ENCODE data around the gene U2AF2. TPM values are rescaled to one million over a fixed set of nuclear protein-coding genes. Genes with fewer than 3 reads are reported as not detected.

U2AF2 gene
- total RNA-seq, 6 experiments from 2014 or later: 55.1 to 75.6 (median 63.5) TPM

DNA sequence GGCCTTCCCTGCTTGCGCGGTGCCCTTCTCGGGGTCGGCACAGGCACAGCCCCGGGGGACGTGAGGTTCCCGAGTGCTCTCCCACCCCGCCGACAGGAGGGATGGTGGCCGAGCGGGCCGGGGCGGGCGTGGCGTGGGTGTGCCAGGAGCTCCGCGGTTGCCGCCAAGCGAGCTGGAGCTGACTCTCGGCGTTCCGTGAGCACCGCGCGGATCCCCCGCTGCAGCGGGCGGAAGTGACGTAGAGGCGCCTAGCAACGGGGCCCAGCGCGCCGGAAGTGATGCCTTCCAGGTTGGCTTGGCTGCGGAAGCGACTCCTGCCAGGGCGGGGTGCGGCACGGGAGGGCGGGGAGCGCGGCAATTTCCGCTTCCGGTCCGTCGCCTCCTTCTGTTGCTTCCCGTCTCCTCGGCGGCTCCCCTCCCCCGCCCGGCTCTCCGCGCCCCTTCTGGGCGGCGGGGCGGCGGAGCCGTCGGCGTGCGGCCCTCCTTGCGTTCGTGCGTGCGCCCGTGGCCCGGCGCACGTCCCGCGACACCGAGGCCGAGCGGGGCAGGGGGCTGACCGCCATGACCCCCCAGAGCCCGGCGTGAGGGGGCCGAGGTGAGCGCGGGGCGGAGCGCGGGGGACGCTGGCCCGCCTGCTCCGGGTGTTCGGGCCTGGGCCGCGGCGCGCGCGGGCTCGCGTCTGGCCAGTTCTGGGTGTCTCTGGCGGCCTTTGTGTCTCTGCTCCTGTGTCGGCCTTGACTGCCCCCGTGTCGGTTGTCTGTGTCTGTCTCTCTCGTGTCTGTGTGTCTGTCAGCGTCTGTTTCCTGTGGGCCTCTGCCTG lies 20.2 kb downstream of the U2AF2 start, which contains the start of gene EPN1:
TSS of gene EPN1 (plus strand) at position 386 of the 820 bp plus-strand sequence. CDS start 3,402 bp downstream, outside the sequence.
- intact Hi-C loops (cut with DNase I): no loop called here

GRCh38 chr19:55675661-55676354 lies 21.0 kb downstream of the U2AF2 start:
- no peaks in the 10 kb centered on the region for H3K27me3 ChIP-seq
- no peak for TF ChIP-seq POLR2A (IDR thresholded peaks at IDR 0.05)
- peak overlapping the region; percentile 64 to 97 (median 83) for H3K4me3 ChIP-seq
- H3K36me3 ChIP-seq: peaks cover 0 to 32% (median 10%) of the 10 kb centered on the region in 4 donors
- no peaks in the 10 kb centered on the region for H3K9me3 ChIP-seq
- DNase-seq (no peak), ATAC-seq (no peak)
- WGBS (ENCODE audit: insufficient coverage, low coverage, low lambda C conversion rate, missing lambda C conversion rate): 2% methylated on average over 16 of the region's 16 CpGs
- intact Hi-C loops (cut with DNase I): no loop called here
- H3K27ac ChIP-seq: peak overlapping the region; percentile 77 to 87 (median 85)
- peaks cover 0 to 44% (median 26%) of the 10 kb centered on the region in 4 donors for H3K4me1 ChIP-seq

More for the DNA sequence above, 20.2 kb downstream of the U2AF2 start, which contains the start of gene EPN1:
- H3K36me3 ChIP-seq: peaks cover under 1 to 33% (median 11%) of the 10 kb centered on the region in 4 donors
- TF ChIP-seq CTCF (IDR thresholded peaks at IDR 0.05) (no peak), POLR2A (IDR thresholded peaks at IDR 0.05) (peak; percentile 54)
- H3K27me3 ChIP-seq: no peaks in the 10 kb centered on the region
- H3K27ac ChIP-seq: peak within 1 kb of the TSS; percentile 77 to 87 (median 85)
- under 1% methylated on average over 16 of the region's 101 CpGs for WGBS (ENCODE audit: insufficient coverage, low coverage, low lambda C conversion rate, missing lambda C conversion rate)
- peak; percentile 86 to 91 (median 88) for ATAC-seq
- no peaks in the 10 kb centered on the region for H3K9me3 ChIP-seq
- H3K4me3 ChIP-seq: peak within 1 kb of the TSS; percentile 64 to 97 (median 83)
- H3K4me1 ChIP-seq: peaks cover 0 to 42% (median 26%) of the 10 kb centered on the region in 4 donors
- peak; percentile 98 for DNase-seq

DNA sequence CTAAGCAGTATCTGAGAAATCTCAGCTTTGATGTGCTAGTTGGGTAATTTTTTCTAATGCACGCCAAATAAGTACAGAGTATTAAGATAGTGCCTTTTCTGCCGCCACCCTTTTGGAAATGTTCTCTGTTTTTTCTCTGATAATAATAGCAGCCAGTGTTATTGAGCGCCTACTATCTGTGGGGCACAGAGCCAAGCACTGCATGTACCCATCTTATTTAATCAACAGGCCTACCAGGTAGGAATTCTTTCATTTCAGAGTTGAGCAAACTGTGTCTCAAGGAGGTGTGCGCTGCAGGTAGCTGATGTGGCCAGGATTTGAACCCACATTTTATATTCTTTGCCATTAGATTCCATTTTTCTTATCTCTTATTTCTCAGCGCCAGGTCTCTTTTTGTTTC lies 21.5 kb downstream of the U2AF2 start:
- DNase-seq (peak in 1 of 3 donors; percentile 76), ATAC-seq (peak in 3 of 4 donors; percentile 3 to 34 (median 8))
- 14% methylated on average over 4 of the region's 5 CpGs for WGBS (ENCODE audit: insufficient coverage, low coverage, low lambda C conversion rate, missing lambda C conversion rate)
- peak overlapping the region in 2 of 3 donors; percentile 29 to 77 for H3K27ac ChIP-seq
- H3K27me3 ChIP-seq: no peaks in the 10 kb centered on the region
- H3K9me3 ChIP-seq: no peaks in the 10 kb centered on the region
- intact Hi-C loops (cut with DNase I): no loop called here
- H3K4me1 ChIP-seq: peaks cover 0 to 49% (median 26%) of the 10 kb centered on the region in 4 donors
- H3K4me3 ChIP-seq: peak overlapping the region; percentile 64 to 97 (median 83)
- H3K36me3 ChIP-seq: peaks cover 0 to 36% (median 10%) of the 10 kb centered on the region in 4 donors
- TF ChIP-seq CTCF (IDR thresholded peaks at IDR 0.05) (peak in 3 of 4 donors; percentile 21 to 39 (median 38)), POLR2A (IDR thresholded peaks at IDR 0.05) (no peak)

DNA sequence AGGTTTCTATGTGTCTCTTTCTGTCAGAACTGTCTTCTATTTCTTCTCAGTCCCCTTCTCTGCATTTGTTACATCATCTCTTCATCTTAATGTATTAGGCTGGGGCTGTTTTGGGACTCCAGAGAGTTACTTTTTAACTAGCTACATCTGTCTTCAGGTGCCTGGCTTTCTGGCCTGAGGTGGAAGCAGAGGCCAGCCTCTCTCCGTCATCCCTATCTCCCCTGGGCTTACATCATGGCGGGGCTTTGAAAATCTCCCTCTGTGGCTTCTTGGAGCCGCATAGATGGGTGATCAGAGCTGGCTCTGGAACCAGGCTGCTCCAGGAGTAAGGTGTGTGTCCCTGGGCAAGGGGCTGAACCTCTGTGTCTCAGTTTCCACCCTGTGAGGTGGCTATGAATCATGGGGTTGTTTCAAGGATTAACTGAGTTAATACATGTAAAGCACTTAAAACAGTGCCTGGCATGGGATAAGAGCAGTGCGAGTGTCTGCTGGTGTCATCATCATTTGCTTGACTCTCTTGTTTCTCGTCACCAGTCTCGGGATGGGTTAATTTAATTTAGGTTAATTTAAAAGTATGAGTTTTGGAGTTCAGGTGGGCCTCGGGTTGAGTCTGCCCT lies 22.2 kb downstream of the U2AF2 start:
- Histone ChIP-seq H3K27ac (peak overlapping the region; percentile 29 to 77 (median 43)), H3K36me3 (peaks cover 0 to 36% (median 10%) of the 10 kb centered on the region in 4 donors), H3K4me3 (peak overlapping the region in 2 of 3 donors; percentile 83 to 97), H3K9me3 (no peaks in the 10 kb centered on the region), H3K27me3 (no peaks in the 10 kb centered on the region), H3K4me1 (peaks cover 0 to 56% (median 29%) of the 10 kb centered on the region in 4 donors)
- TF ChIP-seq POLR2A (IDR thresholded peaks at IDR 0.05) (no peak), CTCF (IDR thresholded peaks at IDR 0.05) (no peak)
- DNase-seq (no peak), ATAC-seq (no peak)
- intact Hi-C loops (cut with DNase I): no loop called here
- 58% methylated on average over 7 of the region's 7 CpGs for WGBS (ENCODE audit: insufficient coverage, low coverage, low lambda C conversion rate, missing lambda C conversion rate)
